Right lobe of liver (tissue), 4 donors: ENCODE measurements around the gene POU3F2.

ENCODE experiments used
- CTCF ChIP-seq, 4 donors: fragments of 200-600 bp in 3 of 4; fragments of 450-650 bp in 1 of 4; IDR thresholded peaks; one replicate each; pipeline versions ENCODE4 v1.5.1 to v1.8.0; 2016 to 2022; ENCODE audit warnings: antibody characterized with exemption in 4 of 4, mild to moderate bottlenecking in 2 of 4
- POLR2A ChIP-seq: fragments of 450-650 bp; IDR thresholded peaks from one replicate; pipeline ENCODE4 v1.6.1; 2017; ENCODE audit warnings: antibody characterized with exemption, mild to moderate bottlenecking
- donor health status: DM: no; HTN: no; CAD: no.
- donor health status: DM: no; HTN: no; CAD: no.
- donor health status: DM: no; HTN: yes; CAD: no.

GRCh38 chr6:98824162-98824901 is 10.0 kb upstream of the POU3F2 start:
- no peak for TF ChIP-seq CTCF (IDR thresholded peaks at IDR 0.05)
- TF ChIP-seq POLR2A = no peak
